GM19099 (cell line): ENCODE measurements around the gene CYP4F12.

Experiments used
- POLR2A ChIP-seq: IDR thresholded peaks from 3 replicates; pipeline ENCODE4 v1.6.1; 2011; ENCODE audit warnings: low read depth; ENCODE audit not compliant: insufficient read length; ENCODE audit errors: extremely low read depth

Gene CYP4F12

GRCh38 chr19:15641901-15642491, 30.9 kb upstream of the CYP4F12 start:
- no peak for TF ChIP-seq POLR2A

- no peak for TF ChIP-seq POLR2A
Measured at GRCh38 chr19:15642807-15643206, 30.1 kb upstream of the CYP4F12 start.

DNA sequence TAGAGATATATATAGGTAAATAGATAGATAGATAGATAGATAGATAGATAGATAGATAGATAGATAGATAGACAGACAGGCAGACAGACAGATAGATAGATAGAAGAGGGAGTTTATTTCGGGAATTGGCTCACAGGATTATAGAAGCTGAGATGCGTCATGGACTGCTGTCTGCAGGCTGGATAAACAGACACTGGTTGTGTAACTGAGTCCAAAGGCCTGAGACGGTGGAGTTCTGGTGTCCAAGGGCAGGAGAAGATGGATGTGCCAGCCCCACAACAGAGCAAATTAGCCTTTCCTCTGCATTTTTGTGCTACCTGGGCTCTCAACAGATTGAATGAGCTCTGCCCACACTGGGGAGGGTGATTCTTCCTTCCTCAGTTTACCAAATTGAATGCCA, 29.5 kb upstream of the CYP4F12 start:
- no peak for TF ChIP-seq POLR2A

- TF ChIP-seq POLR2A = no peak
Measured at GRCh38 chr19:15644066-15644741, 28.7 kb upstream of the CYP4F12 start.

GRCh38 chr19:15644816-15645215, 28.1 kb upstream of the CYP4F12 start:
- TF ChIP-seq POLR2A = no peak

- no peak for TF ChIP-seq POLR2A
Measured at GRCh38 chr19:15649526-15649925, 23.4 kb upstream of the CYP4F12 start.

DNA sequence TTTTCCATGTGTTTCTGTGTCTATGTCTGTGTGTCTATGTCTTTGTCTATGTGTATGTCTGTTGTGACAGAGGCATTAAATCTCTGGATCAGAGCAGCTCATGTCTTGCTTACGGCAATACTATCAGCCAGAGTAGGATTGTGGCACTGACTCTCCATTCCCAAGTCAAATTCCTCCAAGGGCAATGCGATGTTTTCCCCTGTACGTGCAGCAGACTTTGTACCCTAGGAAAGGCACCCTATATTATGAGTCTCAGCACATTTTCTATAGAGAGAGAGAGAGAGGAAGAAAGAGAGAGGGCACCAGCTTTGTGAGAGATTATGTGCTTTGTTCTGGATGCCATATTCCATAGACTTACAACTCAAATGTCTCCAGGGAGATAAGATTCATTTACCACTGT, 21.1 kb upstream of the CYP4F12 start:
- no peak for TF ChIP-seq POLR2A

DNA sequence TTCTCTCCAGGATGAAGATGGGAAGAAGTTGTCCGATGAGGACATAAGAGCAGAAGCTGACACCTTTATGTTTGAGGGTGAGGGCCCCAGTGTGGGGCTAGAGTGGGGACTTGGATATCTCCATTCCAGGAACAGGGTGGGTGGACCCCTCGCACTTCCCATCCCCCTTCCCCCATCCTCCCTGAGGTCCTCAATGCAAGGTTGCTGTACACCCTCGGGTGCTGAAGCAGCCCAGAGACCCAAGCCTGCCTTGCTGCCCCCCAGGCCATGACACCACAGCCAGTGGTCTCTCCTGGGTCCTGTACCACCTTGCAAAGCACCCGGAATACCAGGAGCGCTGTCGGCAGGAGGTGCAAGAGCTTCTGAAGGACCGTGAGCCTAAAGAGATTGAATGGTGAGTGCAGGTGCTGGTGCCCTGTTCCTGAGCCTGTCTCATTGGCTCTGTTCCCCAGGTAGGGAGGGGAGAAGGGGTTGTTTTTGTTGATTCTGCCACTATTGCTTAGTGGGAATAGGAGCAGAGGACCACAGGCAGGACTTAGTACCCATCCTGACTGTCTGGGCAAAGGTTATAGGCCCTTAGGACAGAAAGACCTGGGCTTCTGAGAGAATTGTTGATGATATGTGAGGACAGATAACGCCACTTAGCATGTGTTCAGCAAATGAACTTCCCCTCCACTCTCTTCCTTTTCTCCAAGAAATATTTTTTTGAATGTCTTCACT, 20.2 kb upstream of the CYP4F12 start:
- no peak for TF ChIP-seq POLR2A

- TF ChIP-seq POLR2A = no peak
Measured at GRCh38 chr19:15656467-15656866, 16.4 kb upstream of the CYP4F12 start.

DNA sequence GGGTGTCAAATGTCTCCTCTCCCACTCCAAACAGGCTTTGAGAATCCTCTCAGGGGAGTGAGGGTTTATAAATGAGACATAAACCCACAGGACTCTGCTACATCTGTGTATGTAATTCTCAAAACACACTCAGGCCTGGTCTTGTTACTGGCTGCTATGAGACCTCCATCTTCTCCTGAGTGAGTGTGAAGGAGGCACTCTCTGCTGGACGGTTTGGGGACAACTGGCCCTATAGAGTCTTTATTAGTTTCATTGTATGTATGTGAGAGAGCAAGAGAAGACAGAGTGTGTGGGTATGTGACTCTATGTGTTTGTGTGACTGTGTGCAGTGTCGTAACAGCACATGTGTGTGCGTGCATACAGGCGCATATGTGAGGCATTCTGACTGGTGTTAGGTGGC, 9.6 kb upstream of the CYP4F12 start:
- TF ChIP-seq POLR2A = no peak

DNA sequence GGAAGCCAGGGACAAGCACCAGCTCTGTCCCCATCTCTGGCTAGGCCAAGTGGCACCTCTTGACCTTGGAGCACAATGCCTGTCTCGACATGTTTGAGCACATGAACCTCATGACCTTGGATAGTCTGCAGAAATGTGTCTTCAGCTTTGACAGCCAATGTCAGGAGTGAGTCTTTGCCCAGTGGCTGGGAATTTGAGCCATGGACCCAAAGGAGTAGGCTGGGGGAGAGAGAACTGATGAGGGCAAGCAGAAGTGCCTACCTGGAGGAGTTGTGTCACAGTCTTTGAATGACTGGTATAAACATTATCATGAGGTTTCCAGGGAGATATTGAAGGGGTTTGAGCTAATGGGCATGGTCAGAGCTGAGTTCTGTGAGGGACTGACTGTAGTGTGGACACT, 6.7 kb upstream of the CYP4F12 start:
- TF ChIP-seq POLR2A = no peak

DNA sequence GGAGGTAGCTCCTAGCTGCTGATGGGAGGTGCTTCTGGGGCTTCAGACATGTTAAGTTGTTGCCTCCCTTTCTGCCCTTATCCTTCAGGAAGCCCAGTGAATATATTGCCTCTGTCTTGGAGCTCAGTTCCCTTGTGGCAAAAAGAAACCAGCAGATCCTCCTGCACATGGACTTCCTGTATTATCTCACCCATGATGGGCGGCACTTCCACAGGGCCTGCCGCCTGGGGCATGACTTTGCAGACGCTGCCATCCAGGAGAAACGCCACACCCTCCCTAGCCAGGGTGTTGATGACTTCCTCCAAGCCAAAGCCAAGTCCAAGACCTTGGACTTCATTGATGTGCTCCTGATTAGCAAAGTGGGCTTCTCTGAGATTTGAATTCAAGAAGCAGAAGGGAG, 6.0 kb upstream of the CYP4F12 start:
- TF ChIP-seq POLR2A = no peak

- TF ChIP-seq POLR2A = no peak
Measured at GRCh38 chr19:15669440-15669839, 3.4 kb upstream of the CYP4F12 start.

DNA sequence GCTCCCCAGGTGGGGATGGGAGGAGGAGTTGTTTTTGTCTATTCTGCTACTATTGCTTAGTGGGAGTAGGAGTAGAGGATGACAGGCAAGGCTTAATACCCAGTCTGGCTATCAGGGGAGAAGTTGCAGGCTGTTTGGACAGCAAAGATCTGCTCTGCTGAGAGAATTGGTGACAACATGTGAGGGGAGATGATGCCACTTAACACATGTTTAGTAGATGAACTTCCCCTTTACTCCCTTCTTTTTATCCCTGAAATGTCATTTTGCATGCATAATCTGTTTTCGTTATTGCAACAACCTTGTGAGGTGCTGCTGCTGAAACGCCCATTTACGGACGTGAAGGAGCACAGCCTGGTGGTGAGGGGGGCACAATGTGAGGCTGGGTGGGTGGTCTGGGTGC, 3.0 kb upstream of the CYP4F12 start:
- no peak for TF ChIP-seq POLR2A

DNA sequence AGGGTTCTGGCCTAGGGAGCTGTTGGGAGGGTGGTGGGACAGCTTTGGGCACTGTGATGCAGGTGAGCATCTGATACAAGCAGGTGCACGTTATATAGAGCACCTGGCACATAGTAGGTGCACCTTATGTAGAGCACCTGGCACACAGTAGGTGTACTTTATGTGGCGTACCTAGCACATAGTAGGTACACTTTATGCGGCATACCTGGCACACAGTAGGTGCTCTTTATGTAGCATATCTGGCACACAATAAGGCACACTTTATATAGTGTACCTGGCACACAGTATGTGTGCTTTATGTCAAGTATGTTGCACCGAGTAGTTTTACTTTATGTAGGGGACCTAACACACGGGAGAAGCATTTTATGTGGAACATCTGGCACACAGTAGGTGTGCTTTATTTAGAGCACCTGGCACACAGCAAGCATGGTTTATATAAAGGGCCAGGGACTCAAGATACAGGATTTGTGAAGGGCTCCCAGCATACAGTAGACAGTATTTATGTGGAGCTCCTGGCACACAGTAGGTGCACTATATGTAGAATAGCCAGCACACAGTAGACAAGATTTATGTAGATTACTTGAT, 1.6 kb upstream of the CYP4F12 start:
- TF ChIP-seq POLR2A = no peak
